HG02642 (cell line): ENCODE measurements around the gene ZIC5.

Source experiments
- ATAC-seq: cut with Tn5 transposase; IDR thresholded peaks from one replicate; pipeline ENCODE4 v1.9.1; 2021; ENCODE audit warnings: mild to moderate bottlenecking; ENCODE audit not compliant: unreplicated experiment, poor library complexity

Gene ZIC5

DNA sequence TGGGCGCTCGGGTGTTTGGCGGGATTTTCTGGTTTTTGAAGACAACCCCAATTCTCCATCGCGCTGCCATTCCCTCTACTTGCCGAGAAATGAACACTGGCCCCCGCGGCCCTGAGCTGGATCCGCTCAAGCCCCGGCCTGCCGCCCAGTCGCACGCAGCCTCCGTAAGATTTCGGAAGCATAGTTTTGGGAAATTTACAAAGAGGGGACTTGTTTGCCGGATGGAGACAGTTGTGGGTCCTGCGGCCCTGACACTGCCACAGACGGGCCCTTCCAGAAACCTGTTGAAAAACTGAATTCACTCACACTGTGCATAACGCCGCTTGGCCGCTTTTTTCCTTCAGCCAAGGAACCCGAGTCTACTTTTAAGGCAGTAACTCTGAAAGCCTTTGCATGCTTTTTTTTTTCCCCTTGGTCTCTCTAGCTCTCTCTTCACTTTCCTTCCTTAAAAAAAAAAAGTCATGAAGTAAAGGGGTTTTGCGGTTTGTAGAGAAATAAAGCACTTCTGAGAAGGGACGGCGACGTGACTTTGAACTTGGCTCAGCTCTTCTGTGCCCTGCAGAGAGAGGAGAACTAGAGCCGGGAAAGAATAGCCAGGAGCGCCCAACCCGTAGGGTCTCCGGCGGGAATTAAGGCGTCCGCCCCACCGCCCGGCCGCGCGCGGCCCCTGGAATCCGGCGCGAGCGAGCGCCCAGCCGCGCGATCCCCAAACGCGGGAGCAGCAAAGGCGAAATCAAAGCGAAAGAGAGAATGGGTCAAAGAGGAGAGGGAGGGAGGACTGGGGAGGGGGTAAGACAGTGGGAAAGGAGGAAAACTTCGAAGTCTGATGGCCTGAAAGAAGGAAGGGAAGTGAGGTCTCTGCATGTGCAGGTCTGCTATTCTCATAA, 6.6 kb upstream of the ZIC5 start:
- ATAC-seq, result no peak

DNA sequence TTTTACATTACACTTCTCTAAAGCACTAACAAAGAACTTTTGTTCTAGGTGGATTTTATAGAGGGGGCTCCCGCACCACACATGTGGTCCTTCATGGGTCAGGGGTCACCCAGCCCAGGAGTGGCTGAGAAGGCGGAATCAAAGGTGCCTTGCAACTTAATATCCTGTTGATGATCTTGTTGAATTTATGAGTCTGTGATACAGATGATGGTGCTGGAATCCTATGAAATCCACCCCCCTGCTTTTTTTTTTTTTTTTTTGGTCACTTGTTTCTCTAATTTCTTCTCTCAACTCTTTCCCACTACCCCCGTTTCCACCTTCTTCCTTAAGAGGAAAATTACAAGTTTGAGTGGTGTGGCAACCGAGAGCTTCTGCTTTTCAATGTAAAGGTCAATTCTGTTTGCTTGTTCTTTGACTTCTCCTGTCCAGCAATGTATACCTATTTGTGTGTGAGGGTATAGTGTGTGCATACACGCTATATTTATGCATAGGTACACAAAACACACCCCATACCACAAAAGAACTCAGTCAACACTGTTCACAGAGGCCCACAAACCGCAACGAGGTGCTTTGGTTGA, 5.9 kb upstream of the ZIC5 start:
- ATAC-seq, result no peak

DNA sequence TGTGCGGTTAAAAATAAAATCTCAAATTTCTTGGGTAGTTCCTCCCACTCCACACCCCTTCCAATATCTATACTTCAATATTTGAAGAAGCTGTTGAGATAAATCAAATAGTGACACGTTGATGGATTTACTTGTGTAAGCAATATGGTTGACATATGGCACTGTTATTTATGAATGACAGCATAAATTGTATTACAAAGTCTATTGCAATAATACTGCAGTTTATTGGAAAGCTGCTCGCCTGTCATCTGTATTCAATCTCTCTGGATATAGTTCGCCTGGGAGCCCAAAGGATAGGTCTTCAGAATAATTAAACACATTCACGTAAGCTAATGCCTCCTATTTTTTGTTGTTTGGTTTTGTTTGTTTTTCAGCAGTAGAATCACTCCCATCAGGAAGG, 5.0 kb upstream of the ZIC5 start:
- no peak for ATAC-seq

DNA sequence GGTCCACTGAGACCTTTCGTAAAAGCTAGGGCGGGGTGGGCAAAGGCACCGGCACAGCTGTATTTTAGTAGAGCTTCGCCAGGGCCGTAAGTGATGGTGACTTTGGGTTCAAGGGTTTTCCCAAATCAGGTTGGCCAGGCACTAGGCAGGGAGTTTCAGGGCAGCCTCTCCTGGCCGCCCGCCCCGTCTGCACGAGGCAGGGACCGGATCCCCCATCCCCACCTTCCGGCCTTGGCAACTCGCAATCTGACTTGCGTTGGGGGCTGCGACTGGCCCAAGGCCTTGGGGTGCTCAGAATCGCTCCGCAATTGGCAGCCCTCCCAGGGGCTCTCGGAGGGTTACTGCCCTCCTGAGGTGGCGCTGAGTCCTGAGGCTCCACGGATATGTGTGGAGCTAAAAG, 4.1 kb upstream of the ZIC5 start:
- no peak for ATAC-seq

DNA sequence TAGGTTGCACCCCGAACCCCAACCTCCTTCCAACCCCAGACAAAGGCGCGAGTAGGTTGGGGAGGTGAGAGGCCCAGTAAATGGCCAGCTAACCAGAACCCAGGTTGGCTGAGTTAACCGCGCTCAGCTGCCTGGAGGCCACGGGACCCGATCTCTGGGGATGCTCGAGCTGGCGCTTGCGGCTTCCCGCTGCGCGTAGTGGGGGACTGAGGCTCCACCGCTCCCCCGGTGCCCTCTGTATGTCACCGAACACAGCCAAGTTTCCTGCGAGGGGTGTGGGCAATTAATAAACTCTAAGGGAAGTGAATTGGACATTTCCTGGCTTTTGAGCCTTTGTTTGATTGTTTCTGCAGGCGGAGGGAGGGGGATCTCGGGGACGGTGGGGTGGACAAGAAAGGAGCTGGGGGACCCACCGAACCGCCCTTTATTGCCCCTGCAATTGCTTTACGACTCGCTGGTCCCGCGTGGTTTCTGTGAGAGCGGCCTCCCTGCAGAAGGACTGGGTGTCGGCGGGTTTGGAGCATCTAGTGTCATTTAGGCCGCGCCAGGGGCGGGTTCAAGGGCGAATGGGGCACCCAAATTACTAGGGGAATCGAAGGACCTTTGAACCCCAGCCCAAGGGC, 3.5 kb upstream of the ZIC5 start:
- ATAC-seq, result no peak

DNA sequence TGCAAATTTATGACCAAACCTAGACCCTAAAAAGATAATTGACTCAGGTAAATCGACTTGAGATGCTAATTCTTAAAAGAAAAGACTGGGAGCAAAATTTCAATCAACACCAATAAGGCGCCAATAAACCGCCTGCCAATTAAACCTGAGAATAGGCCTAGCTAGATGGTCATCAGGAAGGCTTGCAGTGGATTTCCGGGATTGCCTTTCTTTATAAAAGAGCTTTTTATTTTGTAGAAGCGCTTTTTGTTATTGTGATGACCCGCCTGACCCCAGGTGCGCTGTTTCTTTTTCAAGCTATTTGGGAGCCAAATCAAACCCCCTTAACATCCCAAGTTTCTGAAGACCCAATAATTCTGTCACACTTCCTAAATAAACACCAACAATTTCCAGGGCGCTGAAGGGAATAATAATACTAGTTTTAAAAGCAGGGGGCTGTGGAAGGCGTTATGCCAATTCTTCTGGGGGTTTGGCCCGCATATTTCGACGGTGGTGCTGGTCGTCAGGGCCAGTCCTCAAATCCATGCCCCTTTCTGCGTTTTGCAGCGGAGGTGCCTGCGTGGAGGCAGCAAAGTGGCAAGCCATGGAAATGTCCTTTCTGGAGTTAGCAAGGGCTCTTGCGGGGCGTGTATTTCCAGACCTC, 2.9 kb upstream of the ZIC5 start:
- ATAC-seq, result no peak

DNA sequence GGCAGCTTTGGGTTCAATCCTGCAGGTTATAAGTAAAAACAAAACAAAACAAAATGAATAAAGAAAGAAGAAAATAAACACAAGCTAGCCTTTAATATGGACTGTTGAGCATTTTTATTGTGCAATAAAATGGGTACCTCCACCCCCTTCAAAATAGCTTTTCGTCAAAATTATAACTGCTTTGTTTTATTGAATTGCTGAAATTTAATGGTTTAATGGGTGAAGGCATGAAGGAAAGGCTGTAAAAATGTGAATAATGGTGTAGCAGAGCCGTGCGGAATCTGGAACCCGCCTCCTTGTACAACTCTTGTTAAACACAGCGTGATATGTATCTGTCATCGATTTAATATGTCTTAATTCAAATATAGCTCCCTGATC, 2.2 kb upstream of the ZIC5 start:
- no peak for ATAC-seq

DNA sequence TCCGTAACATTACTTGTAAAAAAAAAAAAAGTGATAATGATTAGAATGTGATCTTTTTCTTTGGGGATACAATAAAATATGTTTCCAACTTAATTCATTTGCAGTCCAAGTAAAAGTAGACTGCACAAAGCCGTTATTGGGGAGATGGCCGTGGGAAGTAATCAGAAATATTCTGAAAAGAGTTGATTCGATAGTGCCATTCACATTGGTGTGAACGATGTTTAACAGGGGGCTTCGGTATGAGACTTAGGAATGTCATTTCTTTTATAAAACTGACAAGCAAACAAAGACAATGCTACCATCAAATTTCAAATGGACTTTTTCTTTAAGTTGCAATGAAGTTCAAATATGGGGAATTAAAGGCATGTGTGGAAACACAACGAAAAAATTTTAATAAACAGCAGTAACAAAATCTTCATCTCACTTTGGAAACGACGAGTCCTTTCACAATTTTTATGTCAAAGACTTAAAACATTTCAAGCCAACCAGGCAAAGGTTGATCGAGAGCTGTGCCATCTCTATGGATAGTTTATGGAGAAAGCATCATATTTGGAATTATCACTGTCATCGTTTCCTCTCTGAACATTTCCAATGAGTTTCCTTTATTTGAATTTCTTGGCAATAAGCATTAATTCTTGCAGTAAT, 1.7 kb upstream of the ZIC5 start:
- no peak for ATAC-seq

DNA sequence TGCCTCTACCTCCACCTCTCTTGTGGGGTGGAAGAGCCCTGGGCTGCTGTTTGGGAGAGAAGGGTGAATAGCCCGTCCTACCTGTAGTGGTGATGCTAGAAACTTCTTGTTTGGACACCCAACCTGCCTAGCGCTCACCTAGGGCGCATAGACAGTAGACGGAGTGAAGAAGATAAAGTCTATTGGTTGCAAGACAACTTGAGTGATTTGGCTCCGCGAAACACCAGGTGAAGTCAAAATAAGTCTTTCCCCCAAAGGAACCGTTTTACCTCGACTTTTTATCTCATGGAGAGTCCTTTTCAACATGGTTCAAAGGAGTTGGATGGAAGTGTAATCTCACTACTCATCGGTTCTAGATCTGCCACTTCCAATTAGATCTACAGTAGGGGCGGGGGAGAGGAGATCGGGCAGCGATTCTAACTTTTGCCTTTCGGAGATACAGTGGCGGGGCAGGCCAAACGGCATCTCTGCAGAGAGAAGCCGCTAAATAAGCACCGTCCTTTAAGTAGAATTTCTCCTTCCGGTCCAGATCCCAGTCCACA, 694 bp upstream of the ZIC5 start:
- no peak for ATAC-seq

DNA sequence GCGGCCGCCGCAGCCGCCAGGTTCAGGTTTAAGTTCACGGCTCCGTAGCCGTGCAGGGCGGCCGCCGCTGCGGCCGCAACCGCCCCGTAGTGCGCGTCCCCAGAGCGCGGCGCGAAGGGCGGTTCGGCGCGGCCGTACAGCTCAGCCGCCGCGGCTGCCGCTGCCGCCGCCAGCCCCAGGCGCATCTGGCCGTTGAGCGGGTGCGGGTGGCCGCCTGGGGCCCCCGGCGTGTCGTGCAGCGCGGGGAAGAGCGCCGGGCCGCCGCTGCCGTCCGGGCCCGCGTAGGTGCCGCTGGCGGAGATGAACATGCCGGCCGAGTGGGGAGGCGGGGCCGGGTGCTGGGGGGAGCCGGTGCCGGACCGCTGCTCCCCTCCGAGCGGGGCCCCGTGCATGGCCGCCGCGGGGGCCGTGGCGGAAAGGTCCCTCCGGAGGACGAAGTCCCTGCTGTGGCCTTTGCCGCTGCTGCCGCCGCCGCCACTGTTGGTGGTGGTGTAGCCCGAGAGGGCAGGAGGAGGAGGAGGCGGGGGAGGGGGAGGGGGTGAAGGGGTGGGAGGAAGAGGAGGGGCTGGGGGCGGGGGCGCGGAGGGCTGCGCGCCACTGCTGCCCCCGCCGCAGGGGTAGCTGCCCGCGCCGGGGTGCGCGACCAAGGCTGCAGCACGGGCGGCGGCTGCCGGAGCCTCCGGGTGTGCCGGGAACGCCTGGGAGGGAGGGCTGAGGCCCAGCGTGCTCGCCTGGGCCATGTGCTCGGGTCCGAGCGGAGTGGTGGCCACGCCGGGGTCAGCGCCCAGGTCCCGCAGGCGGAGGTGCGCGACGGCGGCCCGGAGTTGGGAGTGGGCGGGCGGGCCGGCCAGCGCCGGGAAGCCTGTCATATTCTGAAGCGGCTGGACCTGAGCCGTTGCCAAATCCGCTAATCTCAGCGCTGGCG, 654 bp downstream of the ZIC5 start:
- ATAC-seq, result no peak

DNA sequence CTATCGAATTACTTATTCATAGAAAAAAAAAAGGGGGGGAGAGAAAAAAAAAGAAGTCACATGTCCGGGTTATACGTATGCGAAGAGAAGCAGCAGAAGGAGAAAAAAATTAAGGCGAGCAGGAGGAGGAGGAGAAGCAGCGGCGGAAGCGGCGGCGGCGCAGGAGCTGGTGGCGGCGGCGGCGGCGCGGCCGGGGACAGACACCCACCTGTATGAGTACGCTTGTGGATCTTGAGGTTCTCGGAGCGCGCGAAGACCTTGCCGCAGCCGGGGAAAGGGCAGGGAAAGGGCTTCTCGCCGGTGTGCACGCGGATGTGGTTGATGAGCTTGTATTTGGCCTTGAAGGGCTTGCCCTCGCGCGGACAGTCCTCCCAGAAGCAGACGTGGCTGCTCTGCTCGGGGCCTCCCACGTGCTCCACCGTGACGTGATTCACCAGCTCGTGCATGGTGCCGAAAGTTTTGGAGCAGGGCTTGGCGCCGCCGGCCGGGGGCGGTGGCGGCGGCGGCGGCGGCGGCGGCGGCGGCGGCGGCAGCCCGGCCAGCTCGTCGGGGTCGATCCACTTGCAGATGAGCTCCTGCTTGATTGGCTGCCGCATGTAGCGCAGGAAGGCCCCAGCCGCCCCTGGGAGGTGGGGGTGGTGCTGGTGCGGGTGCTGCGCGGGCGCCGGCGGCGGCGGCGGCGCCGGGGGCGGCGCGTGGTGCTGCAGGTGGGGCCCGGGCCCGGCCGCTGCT, 1.5 kb downstream of the ZIC5 start:
- ATAC-seq, result no peak

DNA sequence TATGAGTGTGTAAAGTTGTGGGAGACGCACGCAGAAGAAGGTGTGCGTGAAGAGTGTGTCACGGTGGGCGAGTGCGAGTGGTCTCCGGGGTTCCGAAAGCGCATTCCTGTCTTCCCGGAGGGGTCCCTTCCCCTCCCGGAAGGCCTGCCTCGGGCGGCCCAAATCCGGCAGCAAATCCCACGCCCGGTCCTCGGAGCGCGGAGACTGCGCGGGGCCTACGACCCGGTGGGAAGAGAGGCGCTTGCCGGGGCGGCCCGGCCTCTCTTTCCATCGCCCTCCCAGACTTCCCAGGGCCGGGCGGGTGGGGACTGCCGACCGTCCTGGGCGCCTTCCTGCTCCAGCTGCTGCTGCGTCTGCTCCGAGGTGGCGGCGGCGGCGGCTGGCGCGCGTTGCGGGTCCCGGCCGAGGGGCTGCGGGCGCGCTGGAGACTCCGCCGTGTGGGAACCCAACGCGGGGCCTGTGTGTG, 2.1 kb downstream of the ZIC5 start:
- ATAC-seq, result no peak

DNA sequence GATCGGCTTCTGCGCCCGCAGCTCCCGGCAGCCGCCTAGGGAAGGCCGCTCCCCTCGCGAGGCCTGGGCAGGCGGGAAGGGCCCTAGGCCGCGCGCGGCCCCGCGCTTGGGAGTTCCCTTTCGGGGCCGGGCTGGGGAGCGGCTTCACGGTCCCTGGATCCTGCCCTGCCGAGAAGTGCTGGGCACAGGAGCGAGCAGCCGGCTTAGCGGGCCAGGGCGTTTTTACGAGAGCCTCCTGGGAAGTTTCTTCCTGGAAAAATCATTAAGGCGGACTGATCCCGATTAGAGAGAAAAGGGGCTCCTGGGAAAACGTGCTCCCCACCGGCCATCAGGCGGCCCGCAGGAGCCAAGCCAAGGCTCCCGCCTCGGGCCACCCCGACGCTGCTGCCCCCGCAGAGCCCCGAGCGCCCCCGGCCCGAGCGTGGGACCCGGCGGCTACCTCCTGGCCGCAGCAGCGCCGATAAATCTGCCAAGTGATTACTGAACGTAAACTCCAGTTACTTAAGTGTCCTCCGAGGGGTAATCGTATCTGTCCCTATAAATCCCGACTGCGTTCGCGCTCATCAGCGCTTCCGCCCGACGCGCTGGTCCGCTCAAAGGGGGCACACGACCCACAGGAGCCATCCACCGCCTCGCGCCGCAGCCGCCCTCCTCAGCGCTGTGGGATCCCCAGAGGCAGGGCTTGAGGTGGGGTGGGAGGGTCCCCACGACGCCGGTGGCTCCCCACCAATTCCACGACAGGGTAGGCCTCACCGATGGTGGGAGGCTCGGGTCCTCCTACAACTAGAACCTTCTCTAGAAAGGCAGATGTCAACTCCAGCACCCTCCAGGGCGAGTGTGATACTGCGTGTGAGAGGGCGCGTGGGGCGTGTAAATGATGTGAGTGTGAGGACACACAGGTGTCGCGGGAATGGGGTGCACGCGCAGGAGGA, 2.8 kb downstream of the ZIC5 start:
- ATAC-seq, result no peak

DNA sequence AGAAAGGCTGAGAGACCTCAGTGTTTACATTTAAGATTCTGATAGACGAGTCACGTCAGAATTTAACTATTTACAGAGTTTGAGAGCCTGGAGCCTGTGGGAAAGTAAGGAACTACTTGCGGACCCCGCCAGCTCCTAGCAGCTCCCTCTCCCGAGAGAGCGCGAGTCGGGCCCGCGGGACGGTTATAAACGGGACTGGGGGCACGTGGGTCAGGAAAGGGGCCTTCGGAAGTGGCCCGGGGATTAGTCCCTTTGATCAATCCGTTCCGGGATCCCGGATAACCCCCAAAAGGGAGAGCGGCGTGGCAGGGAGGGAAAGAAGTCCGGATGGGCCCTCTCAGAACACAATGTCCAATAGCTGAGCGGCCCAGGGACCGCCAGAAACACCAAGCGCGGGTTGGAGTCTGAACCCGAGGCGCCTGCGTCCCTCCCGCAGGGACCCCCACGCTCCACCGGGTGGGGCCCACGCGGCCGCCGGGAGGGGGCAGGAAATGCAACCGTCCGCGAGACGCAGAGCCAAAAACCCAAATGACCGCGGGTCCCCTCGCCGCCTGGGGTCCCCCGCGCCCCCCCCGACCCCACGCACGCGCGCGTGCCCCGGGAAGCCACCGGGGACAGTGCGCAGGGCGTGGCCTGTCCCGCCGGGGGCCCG, 3.6 kb downstream of the ZIC5 start:
- no peak for ATAC-seq

DNA sequence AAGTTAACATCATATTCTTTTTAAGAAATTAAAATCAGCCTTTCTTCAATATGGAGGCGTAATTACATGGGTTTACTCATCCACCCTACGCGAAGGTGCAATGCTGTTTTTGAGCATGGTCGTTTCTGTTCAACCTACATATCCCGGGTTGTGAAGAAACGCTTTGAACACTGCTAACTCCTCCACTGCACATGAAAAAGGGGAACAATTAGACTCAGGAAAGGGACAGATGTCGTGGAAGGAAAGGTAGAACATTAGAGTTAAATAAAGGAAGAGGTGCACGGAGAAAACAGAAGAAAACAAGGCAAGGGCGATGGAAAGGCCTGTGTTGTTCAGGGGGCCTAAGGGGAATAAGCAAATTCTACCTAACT, 4.1 kb downstream of the ZIC5 start:
- no peak for ATAC-seq

DNA sequence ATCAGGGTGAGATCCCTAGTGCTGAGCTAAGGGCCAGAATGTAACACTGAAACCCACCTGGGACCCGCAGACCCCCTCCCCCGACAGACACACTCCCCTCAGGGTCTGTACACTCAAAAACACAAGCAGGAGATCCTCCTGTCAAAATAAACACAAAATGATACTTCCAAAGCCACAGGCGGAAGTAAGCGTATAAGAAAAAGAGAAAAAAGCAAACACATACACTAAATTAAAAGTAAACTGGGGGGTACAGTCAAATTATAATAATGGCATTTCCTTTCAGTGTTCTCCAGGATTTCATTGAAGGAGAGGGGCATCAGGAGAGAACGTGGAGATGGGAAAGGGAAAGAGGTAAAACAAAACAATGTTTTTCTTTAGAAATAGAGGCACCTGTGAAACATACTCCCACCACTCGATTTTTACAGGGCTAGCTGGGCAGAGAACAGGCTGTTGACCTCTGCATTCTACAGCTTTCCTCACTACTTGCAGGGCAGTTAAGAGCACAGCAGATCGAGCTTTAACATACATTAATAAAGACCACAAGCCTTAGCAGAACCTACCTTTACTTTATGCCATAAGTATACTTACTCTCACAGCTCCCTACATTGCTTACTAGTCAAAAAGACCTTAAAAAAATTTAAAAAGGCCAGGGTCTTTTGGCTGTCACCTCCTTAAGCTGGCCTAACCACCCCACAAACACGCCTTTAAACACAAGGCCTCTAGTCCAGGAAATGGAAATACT, 5.3 kb downstream of the ZIC5 start:
- no peak for ATAC-seq
